GM12801 (cell line): ENCODE results near the gene P4HB.

Experiments
- TF ChIP-seq, protein P1 (sequence below): IDR thresholded peaks from one replicate; pipeline ENCODE4 v1.5.1; 2011; ENCODE audit warnings: control low read depth; ENCODE audit not compliant: insufficient read length; ENCODE audit errors: extremely low read depth

Gene P4HB

DNA sequence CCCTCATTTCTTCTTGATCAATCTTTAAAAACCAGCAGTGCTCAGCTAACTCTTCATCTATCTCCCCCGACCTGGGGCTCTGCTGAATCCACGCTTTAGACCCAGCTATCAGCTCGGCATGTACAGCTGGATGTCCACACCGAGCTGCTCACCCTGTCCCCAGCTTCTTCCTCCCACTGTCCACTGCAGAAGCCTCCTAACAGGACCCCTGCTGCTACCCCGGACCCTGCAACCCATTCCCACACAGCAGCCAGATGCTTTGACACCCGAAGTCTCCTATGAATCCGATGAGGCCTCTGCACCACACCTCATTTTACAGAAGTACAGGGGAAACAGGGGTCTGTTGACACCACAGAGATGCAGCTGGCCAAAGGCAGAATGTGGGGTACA, 42.6 kb downstream of the P4HB start:
- TF ChIP-seq, protein P1, sequence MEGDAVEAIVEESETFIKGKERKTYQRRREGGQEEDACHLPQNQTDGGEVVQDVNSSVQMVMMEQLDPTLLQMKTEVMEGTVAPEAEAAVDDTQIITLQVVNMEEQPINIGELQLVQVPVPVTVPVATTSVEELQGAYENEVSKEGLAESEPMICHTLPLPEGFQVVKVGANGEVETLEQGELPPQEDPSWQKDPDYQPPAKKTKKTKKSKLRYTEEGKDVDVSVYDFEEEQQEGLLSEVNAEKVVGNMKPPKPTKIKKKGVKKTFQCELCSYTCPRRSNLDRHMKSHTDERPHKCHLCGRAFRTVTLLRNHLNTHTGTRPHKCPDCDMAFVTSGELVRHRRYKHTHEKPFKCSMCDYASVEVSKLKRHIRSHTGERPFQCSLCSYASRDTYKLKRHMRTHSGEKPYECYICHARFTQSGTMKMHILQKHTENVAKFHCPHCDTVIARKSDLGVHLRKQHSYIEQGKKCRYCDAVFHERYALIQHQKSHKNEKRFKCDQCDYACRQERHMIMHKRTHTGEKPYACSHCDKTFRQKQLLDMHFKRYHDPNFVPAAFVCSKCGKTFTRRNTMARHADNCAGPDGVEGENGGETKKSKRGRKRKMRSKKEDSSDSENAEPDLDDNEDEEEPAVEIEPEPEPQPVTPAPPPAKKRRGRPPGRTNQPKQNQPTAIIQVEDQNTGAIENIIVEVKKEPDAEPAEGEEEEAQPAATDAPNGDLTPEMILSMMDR, result no peak

DNA sequence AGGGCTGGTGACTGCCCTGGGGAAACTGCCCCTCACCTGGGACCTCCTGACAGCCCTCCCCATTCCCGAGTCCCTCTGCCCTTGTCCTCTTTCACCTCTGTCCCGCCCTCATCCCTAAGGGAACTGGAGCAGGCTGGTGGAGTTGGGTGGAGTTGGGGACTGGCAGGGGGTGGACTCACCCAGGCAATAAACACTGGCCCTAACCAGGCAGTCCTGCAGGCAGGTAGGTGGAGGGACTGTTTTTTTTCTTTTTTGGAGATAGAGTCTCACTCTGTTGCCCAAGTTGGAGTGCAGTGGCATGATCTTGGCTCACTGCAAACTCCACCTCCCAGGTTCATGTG, 44.7 kb downstream of the P4HB start:
- TF ChIP-seq, protein P1, result no peak

DNA sequence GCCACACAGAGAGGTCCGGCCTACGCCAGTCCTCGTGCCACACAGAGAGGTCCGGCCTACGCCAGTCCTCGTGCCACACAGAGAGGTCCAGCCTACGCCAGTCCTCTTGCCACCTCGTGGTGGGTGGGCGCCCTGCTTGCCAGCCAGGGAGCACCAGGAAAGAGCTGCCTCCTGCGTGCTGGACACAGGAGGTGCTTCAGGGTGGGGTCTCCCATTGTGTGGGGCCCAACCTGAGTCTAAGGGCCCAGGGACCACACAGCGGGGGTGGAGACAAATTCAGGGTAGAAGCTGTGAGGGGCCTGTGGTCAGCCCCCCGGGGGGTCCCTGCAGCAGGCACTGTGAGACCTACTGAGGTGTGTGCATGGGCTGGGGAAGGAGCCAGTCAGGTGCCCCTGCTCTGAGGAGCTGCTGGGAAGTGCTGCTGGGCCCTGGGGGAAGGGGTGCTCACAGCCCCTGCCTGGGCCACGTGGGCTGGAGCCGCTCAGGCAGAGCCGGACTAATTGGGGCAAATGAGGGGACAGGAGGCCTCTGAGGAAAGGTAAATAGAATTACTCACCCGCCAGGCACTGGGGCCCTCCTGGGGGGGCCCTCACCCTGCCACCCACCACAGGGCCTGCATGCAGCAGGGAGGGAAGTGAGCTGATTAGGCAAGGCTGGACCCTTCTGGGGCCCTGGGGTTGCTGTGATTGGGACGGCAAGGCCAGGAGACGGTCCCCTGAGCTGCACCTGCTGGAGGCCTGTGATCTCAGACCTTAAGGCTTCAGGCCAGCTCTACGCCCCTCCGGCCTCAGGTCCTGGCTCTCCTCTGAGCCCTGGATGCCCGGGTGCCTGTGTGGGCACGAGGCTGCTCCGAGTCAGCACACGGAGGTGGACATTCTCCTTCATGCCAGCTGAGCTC, 45.3 kb downstream of the P4HB start:
- TF ChIP-seq, protein P1, result no peak

DNA sequence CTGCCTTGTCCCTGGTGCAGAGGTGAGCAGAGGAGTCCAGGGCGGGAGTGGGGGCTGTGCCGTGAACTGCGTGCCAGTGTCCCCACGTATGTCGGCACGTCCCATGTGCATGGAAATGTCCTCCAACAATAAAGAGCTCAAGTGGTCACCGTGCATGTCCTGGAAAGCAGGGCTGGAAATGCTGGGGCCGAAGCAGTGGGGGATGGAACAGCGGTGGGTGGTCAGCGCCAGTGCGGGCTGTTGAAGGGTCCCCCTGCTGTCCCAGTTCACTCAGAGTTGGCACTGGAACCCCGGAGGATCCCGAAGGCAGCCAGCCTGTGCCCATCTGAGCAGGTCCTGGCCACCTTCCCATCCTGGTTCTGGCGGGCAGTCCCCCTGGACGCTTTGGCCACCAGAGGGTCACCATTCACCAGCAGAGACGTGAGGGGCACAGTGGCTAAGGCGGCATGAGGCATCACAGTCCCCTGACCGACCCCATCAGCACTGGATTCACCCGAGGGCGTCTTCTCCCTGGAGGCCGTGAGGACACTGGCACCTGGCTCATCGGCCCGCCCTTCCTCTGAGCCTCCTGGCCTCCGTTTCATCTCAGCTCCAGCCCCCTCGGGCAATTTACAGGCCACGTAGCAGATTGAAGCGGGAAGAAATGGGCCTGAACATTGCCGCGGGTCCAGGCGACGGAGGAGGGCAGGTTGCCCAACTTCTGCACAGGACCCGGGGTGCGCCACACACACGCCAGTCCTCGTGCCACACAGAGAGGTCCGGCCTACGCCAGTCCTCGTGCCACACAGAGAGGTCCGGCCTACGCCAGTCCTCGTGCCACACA, 46.3 kb downstream of the P4HB start:
- TF ChIP-seq, protein P1, result no peak

DNA sequence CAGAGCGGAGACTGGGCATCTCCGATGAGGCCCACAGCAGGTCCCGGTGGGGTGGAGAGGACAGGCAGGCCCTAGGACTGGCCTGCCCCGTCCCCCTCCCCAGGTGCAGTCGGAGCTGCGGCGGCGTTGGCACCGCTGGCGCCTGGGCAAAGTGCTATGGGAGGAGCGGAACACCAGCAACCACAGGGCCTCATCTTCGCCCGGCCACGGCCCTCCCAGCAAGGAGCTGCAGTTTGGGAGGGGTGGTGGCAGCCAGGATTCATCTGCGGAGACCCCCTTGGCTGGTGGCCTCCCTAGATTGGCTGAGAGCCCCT, 47.0 kb downstream of the P4HB start:
- TF ChIP-seq, protein P1, result no peak

DNA sequence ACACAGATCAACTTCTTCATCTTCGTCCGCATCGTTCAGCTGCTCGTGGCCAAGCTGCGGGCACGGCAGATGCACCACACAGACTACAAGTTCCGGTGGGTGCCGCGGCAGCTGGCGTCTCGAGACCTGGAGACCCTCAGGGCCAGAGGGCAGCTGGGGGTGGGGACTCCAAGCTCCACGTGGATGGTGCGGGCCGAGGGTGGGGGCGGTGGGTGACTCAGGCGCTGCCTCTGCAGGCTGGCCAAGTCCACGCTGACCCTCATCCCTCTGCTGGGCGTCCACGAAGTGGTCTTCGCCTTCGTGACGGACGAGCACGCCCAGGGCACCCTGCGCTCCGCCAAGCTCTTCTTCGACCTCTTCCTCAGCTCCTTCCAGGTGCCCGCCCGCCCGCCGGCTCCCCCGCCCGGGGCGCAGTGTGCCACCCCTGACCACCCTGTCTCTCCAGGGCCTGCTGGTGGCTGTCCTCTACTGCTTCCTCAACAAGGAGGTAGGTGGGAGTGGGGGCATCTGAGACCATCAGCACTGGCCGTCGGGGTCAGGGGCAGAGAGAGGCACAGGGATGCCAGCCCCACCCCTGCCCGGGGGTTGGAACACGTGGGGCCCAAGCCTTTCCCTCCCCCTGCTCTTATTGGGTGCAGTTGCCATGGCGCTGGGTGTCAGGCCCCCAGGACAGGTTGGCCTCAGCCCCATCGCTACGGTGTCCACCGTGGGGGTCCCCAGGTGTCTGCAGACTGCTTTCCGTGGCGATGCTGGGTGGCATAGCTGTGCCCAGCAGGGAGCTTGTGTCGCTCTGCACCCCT, 47.6 kb downstream of the P4HB start:
- TF ChIP-seq, protein P1, result no peak
